ENCODE results near the gene TACR1.

Gene TACR1

GRCh38 chr2:75055820-75056675, 143.3 kb downstream of the TACR1 start:
- TF ChIP-seq CTCF (IDR thresholded peaks at IDR 0.05; ENCODE audit: low read depth, low read length, missing control alignments) = no peak
- DNase-seq (ENCODE audit: extremely low read depth, low read depth) = no peak
- H3K4me3 ChIP-seq (replicated peaks; ENCODE audit: low read depth, low read length) = no peak overlapping the region

GRCh38 chr2:75055142-75055819, 144.0 kb downstream of the TACR1 start:
- no peak for DNase-seq (ENCODE audit: extremely low read depth, low read depth)
- TF ChIP-seq CTCF (IDR thresholded peaks at IDR 0.05; ENCODE audit: low read depth, low read length, missing control alignments) = no peak
- no peak overlapping the region for H3K4me3 ChIP-seq (replicated peaks; ENCODE audit: low read depth, low read length)

- no peak overlapping the region for H3K4me3 ChIP-seq (replicated peaks; ENCODE audit: low read depth, low read length)
- no peak for TF ChIP-seq CTCF (IDR thresholded peaks at IDR 0.05; ENCODE audit: low read depth, low read length, missing control alignments)
- no peak for DNase-seq (ENCODE audit: extremely low read depth, low read depth)
Observed at GRCh38 chr2:75054296-75054695, 145.0 kb downstream of the TACR1 start.

- H3K4me3 ChIP-seq (replicated peaks; ENCODE audit: low read depth, low read length) = no peak overlapping the region
- TF ChIP-seq CTCF (IDR thresholded peaks at IDR 0.05; ENCODE audit: low read depth, low read length, missing control alignments) = peak; percentile 71
- no peak for DNase-seq (ENCODE audit: extremely low read depth, low read depth)
Observed at GRCh38 chr2:75053484-75054112, 145.7 kb downstream of the TACR1 start.

GRCh38 chr2:75047992-75048625, 151.2 kb downstream of the TACR1 start:
- no peak for DNase-seq (ENCODE audit: extremely low read depth, low read depth)
- TF ChIP-seq CTCF (IDR thresholded peaks at IDR 0.05; ENCODE audit: low read depth, low read length, missing control alignments) = no peak
- H3K4me3 ChIP-seq (replicated peaks; ENCODE audit: low read depth, low read length) = no peak overlapping the region

- TF ChIP-seq CTCF (IDR thresholded peaks at IDR 0.05; ENCODE audit: low read depth, low read length, missing control alignments) = no peak
- no peak for DNase-seq (ENCODE audit: extremely low read depth, low read depth)
- H3K4me3 ChIP-seq (replicated peaks; ENCODE audit: low read depth, low read length) = no peak overlapping the region
Observed at GRCh38 chr2:75047189-75047991, 151.9 kb downstream of the TACR1 start.

All from HFF-Myc (cell line).